ENCODE results near the gene RXRA.
A peak's percentile ranks its signal among the peaks of the same experiment; 100 is the strongest.

RXRA gene

GRCh38 chr9:134374301-134375010, 48.2 kb downstream of the RXRA start:
- no peak for DNase-seq
- no peaks in the 10 kb centered on the region for H3K27me3 ChIP-seq (ENCODE audit: insufficient read depth, low read depth, severe bottlenecking)
- H3K4me3 ChIP-seq (ENCODE audit: low read depth, low read length) = no peak overlapping the region
- TF ChIP-seq, protein P1, sequence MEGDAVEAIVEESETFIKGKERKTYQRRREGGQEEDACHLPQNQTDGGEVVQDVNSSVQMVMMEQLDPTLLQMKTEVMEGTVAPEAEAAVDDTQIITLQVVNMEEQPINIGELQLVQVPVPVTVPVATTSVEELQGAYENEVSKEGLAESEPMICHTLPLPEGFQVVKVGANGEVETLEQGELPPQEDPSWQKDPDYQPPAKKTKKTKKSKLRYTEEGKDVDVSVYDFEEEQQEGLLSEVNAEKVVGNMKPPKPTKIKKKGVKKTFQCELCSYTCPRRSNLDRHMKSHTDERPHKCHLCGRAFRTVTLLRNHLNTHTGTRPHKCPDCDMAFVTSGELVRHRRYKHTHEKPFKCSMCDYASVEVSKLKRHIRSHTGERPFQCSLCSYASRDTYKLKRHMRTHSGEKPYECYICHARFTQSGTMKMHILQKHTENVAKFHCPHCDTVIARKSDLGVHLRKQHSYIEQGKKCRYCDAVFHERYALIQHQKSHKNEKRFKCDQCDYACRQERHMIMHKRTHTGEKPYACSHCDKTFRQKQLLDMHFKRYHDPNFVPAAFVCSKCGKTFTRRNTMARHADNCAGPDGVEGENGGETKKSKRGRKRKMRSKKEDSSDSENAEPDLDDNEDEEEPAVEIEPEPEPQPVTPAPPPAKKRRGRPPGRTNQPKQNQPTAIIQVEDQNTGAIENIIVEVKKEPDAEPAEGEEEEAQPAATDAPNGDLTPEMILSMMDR (IDR thresholded peaks at IDR 0.05; ENCODE audit: low read depth, low read length) = no peak
- H3K36me3 ChIP-seq = no peaks in the 10 kb centered on the region
- no peaks in the 10 kb centered on the region for H3K9me3 ChIP-seq (ENCODE audit: severe bottlenecking)
- no peak overlapping the region for H3K27ac ChIP-seq

DNA sequence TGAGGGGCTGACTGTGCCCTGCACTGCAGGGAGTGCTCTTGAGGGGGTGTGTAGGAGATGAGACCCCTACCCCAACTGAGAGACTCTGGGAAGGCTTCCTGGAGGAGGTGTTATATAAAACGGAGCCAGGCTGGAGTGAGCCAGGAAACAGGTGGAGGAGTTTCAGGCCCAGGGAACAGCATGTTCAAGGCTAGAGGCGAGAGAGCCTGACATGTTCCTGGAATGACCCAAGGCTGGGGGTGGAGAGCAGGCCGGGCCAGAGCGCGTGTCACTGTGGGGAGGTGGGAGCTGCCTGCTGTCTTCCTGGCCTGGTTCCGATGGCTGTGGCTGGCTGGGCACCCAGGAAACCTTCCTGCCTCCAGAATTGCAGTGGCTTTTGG, 48.7 kb downstream of the RXRA start:
- DNase-seq = peak; percentile 22
- Histone ChIP-seq H3K4me3 (ENCODE audit: low read depth, low read length) (no peak overlapping the region), H3K9me3 (ENCODE audit: severe bottlenecking) (no peaks in the 10 kb centered on the region), H3K27ac (peak overlapping the region; percentile 45), H3K27me3 (ENCODE audit: insufficient read depth, low read depth, severe bottlenecking) (no peaks in the 10 kb centered on the region), H3K36me3 (no peaks in the 10 kb centered on the region)
- TF ChIP-seq, protein P1 (IDR thresholded peaks at IDR 0.05; ENCODE audit: low read depth, low read length) = no peak

- H3K9me3 ChIP-seq (ENCODE audit: severe bottlenecking) = no peaks in the 10 kb centered on the region
- TF ChIP-seq, protein P1 (IDR thresholded peaks at IDR 0.05; ENCODE audit: low read depth, low read length) = no peak
- H3K27me3 ChIP-seq (ENCODE audit: insufficient read depth, low read depth, severe bottlenecking) = no peaks in the 10 kb centered on the region
- no peak overlapping the region for H3K4me3 ChIP-seq (ENCODE audit: low read depth, low read length)
- peak; percentile 37 for DNase-seq
- no peaks in the 10 kb centered on the region for H3K36me3 ChIP-seq
- peak overlapping the region; percentile 45 for H3K27ac ChIP-seq
Observed at GRCh38 chr9:134375430-134376385, 49.5 kb downstream of the RXRA start.

DNA sequence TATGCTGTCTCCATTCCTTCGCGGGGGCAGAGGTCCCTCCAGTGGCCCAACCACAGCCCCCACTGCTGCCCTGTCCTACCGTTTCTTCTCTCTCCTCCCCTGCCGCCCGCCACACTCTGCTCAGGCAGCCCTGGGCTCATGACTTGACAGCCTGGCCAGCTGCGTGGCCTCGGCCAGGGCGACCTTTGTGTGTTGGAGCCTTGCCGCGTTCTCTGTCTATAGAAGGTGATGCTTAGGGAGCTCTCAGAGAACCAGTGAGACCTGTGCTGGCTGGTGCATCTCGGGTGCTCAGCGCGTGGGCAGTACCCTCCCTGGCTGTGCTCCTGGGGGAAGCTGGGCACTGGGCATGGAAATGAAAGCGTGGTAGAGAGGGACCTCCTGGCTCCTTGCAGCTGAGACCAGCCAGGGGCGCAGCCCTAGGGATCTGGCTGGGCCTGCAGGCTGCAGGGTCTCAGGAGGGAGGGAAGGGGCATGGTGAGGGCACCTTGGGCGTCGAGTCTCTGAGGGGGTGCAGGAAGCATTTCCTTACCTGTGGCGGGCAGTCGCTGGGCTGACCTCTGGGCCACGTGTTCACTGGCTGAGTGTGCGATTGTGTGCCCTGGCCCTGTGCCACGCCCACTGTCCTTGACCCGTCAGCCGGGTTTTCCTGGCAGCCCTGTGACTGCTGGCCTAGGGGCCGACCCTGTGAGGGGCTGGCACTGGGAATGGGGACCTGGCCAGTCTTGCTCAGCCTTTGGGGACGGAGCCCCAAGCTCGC, 50.3 kb downstream of the RXRA start:
- no peak overlapping the region for H3K4me3 ChIP-seq (ENCODE audit: low read depth, low read length)

GRCh38 chr9:134377143-134377484, 50.9 kb downstream of the RXRA start:
- H3K9me3 ChIP-seq (ENCODE audit: severe bottlenecking) = no peaks in the 10 kb centered on the region
- TF ChIP-seq, protein P1 (IDR thresholded peaks at IDR 0.05; ENCODE audit: low read depth, low read length) = no peak
- H3K27ac ChIP-seq = no peak overlapping the region
- H3K27me3 ChIP-seq (ENCODE audit: insufficient read depth, low read depth, severe bottlenecking) = no peaks in the 10 kb centered on the region
- no peak for DNase-seq
- no peak overlapping the region for H3K4me3 ChIP-seq (ENCODE audit: low read depth, low read length)
- H3K36me3 ChIP-seq = no peaks in the 10 kb centered on the region

More for the DNA sequence above, 50.3 kb downstream of the RXRA start:
- no peaks in the 10 kb centered on the region for H3K27me3 ChIP-seq (ENCODE audit: insufficient read depth, low read depth, severe bottlenecking)
- H3K36me3 ChIP-seq = no peaks in the 10 kb centered on the region
- H3K27ac ChIP-seq = no peak overlapping the region
- no peaks in the 10 kb centered on the region for H3K9me3 ChIP-seq (ENCODE audit: severe bottlenecking)
- TF ChIP-seq, protein P1 (IDR thresholded peaks at IDR 0.05; ENCODE audit: low read depth, low read length) = no peak
- no peak for DNase-seq

Measured in WERI-Rb-1 (cell line).